Heart left ventricle (tissue), 13 donors: ENCODE measurements around the gene GDA.

ENCODE experiments used
- POLR2A ChIP-seq, 2 donors: fragments of 450-650 bp; IDR thresholded peaks; one replicate each; pipeline ENCODE4 v1.6.1; 2017; ENCODE audit warnings: antibody characterized with exemption in 2 of 2, mild to moderate bottlenecking in 2 of 2, moderate library complexity in 2 of 2
- TF ChIP-seq, protein P1 (sequence below), 12 donors: fragments of 200-600 bp; sonication (generic) in 4 of 12; IDR thresholded peaks; one replicate each; pipeline versions ENCODE4 v1.5.0 to v1.8.0; 2018 to 2022; ENCODE audit warnings: antibody characterized with exemption in 12 of 12, mild to moderate bottlenecking in 5 of 12
- donor health status: ischemic (EF 13 %, LVEDD 7.1; RV severe dilation, severe dysfunction).
- donor health status: DM: no; HTN: yes; CAD: no.
- donor health status: DM: no; HTN: no; CAD: no.
- donor health status: ischemic (EF 25% LVEDD 6.9; RV normal size, moderate dysfunction).
- donor health status: ischemic (EF 25% LVEDD 5.7; RV mildly dilated, moderate dysfunction).
- donor health status: ischemic (EF 35%, LVEDD 5.7; RV mildly dilated, moderate dysfunction).
- donor health status: nonischemic (EF 11% LVEDD 7.7; RV severe dilation, severe dysfunction).
- donor health status: DM: yes; HTN: yes; CAD: no.
- donor health status: PGD.
- donor health status: ischemic (EF 29% LVEDD 5.4; RV normal size, mild dysfunction).
- donor health status: nonischemic (EF 23%, LVEDD 6.1; RV moderate dilation, normal function).

GRCh38 chr9:72289401-72289800, 140.2 kb downstream of the GDA start:
- TF ChIP-seq, protein P1, sequence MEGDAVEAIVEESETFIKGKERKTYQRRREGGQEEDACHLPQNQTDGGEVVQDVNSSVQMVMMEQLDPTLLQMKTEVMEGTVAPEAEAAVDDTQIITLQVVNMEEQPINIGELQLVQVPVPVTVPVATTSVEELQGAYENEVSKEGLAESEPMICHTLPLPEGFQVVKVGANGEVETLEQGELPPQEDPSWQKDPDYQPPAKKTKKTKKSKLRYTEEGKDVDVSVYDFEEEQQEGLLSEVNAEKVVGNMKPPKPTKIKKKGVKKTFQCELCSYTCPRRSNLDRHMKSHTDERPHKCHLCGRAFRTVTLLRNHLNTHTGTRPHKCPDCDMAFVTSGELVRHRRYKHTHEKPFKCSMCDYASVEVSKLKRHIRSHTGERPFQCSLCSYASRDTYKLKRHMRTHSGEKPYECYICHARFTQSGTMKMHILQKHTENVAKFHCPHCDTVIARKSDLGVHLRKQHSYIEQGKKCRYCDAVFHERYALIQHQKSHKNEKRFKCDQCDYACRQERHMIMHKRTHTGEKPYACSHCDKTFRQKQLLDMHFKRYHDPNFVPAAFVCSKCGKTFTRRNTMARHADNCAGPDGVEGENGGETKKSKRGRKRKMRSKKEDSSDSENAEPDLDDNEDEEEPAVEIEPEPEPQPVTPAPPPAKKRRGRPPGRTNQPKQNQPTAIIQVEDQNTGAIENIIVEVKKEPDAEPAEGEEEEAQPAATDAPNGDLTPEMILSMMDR (IDR thresholded peaks at IDR 0.05) = no peak
- TF ChIP-seq POLR2A (IDR thresholded peaks at IDR 0.05) = no peak
